Panc1 (cell line): ENCODE results near the gene PANK4. TPM values are rescaled to one million over a fixed set of nuclear protein-coding genes. Genes with fewer than 3 reads are reported as not detected.

Source experiments
- ATAC-seq: fragments of 200-7000 bp; cut with Tn5 transposase; 2 replicates; pipeline ENCODE4 v1.9.1; 2020; ENCODE audit warnings: mild to moderate bottlenecking, moderate library complexity
- BruUV-seq: library from RNA; stranded (reverse); fragments of 400-500 nt; replicated peaks from 2 replicates; lab custom pipeline; 2021; lab: Mats Ljungman, UMichigan
- CTCF ChIA-PET: fragments of 300-600 bp; sonication (Branson Sonifier 250); formaldehyde crosslinking; loops from one replicate; lab custom pipeline; 2022; ENCODE audit warnings: antibody characterized with exemption; lab: Charles Lee
- POLR2A ChIA-PET: fragments of 300-600 bp; sonication (Branson Sonifier 250); formaldehyde crosslinking; loops from one replicate; lab custom pipeline; 2022; ENCODE audit warnings: antibody characterized with exemption; lab: Charles Lee
- DNase-seq: peaks from one replicate; pipeline ENCODE4 v3.0.0-alpha.2; 2010; ENCODE audit warnings: low read depth, low spot score
- H3K27ac ChIP-seq: 2 replicates; pipeline ENCODE4 v1.5.1; 2011; ENCODE audit warnings: mild to moderate bottlenecking, low read length, inconsistent platforms
- H3K27me3 ChIP-seq: fragments of 200-500 bp; sonication (Bioruptor generic); 2 replicates; pipeline ENCODE4 v1.6.0; 2014; ENCODE audit warnings: low read length, inconsistent platforms; ENCODE audit not compliant: control insufficient read depth, insufficient read depth
- H3K36me3 ChIP-seq: fragments of 200-500 bp; sonication (Bioruptor generic); 2 replicates; pipeline ENCODE4 v1.5.1; 2014; ENCODE audit warnings: inconsistent platforms, mild to moderate bottlenecking, low read length, moderate library complexity; ENCODE audit not compliant: control insufficient read depth, insufficient read depth
- H3K4me1 ChIP-seq: 2 replicates; pipeline ENCODE4 v1.5.1; 2011; ENCODE audit warnings: inconsistent platforms, mild to moderate bottlenecking, low read length, moderate library complexity; ENCODE audit not compliant: control insufficient read depth, insufficient read depth
- H3K4me3 ChIP-seq, 2 experiments: 2 replicates each; pipeline ENCODE4 v1.5.1; 2011 to 2012; ENCODE audit warnings: low read depth in 2 of 2, low read length in 2 of 2, mild to moderate bottlenecking in 2 of 2, inconsistent platforms in 1 of 2, moderate library complexity in 1 of 2
- H3K9me3 ChIP-seq: fragments of 200-500 bp; sonication (Bioruptor generic); 2 replicates; pipeline ENCODE4 v1.5.1; 2014; ENCODE audit warnings: low read depth, mild to moderate bottlenecking, inconsistent platforms, low read length, moderate library complexity; ENCODE audit not compliant: control insufficient read depth, insufficient read depth
- CTCF ChIP-seq: fragments of 450-650 bp; IDR thresholded peaks from 2 replicates; pipeline ENCODE4 v1.5.1; 2017; ENCODE audit warnings: mild to moderate bottlenecking
- POLR2AphosphoS5 ChIP-seq: IDR thresholded peaks from 2 replicates; pipeline ENCODE4 v1.6.1; 2012; ENCODE audit warnings: mild to moderate bottlenecking, low read depth, low read length, moderate library complexity
- REST ChIP-seq, 2 experiments: IDR thresholded peaks; 2 replicates each; pipeline ENCODE4 v1.6.1; 2011 to 2012; ENCODE audit warnings: low read depth in 2 of 2, control low read depth in 1 of 2, low read length in 1 of 2, mild to moderate bottlenecking in 1 of 2, moderate library complexity in 1 of 2; ENCODE audit not compliant: insufficient read depth in 1 of 2
- SIN3A ChIP-seq: IDR thresholded peaks from 2 replicates; pipeline ENCODE4 v1.6.1; 2012; ENCODE audit warnings: low read depth, mild to moderate bottlenecking, low read length, moderate library complexity, borderline replicate concordance; ENCODE audit not compliant: insufficient read depth
- TCF7L2 ChIP-seq: IDR thresholded peaks from 2 replicates; pipeline ENCODE4 v1.6.1; 2011; ENCODE audit warnings: mild to moderate bottlenecking, low read depth, low read length, inconsistent platforms
- in situ Hi-C: cut with HindIII; loops from 2 replicates; pipeline ENCODE4 v1.10.0; 2016; ENCODE audit warnings: low sequenced_read_pairs, low pct_unique_long_range_greater_than_20kb
- intact Hi-C: fragments of 100-400 bp; cut with micrococcal nuclease; formaldehyde crosslinking; loops from one replicate; pipeline ENCODE4 v1.10.0; 2022; ENCODE audit not compliant: unreplicated experiment
- total RNA-seq: library from RNA; stranded (reverse); gene quantifications from one replicate; pipeline ENCODE4 v1.2.1, GENCODE V29; 2021; ENCODE audit not compliant: unreplicated experiment

PANK4 gene
- total RNA-seq, 1 experiment from 2014 or later = 35.9 TPM

GRCh38 chr1:2515763-2516080 lies 10.7 kb downstream of the PANK4 start:
- no peak overlapping the region for H3K4me3 ChIP-seq
- ChIA-PET POLR2A (interaction anchor here (0.7 kb wide), 1 partner anchor 16 kb away, joined by 4 read pairs; no protein-coding TSS in a partner anchor), CTCF (no interaction called here)
- in situ Hi-C loops (no loop called here), intact Hi-C loops (no loop called here)
- no TSS peak for BruUV-seq
- no peaks in the 10 kb centered on the region for H3K27me3 ChIP-seq
- no peaks in the 10 kb centered on the region for H3K9me3 ChIP-seq
- peaks cover 3% of the 10 kb centered on the region for H3K36me3 ChIP-seq
- H3K27ac ChIP-seq = no peak overlapping the region
- no peak for DNase-seq
- no peak for TF ChIP-seq SIN3A
- no peak for ATAC-seq
- no peaks in the 10 kb centered on the region for H3K4me1 ChIP-seq

GRCh38 chr1:2514863-2515762 lies 11.3 kb downstream of the PANK4 start:
- ChIA-PET POLR2A (interaction anchor here (0.7 kb wide), 1 partner anchor 16 kb away, joined by 4 read pairs; no protein-coding TSS in a partner anchor), CTCF (no interaction called here)
- TF ChIP-seq CTCF (no peak; the same call in 1 of the 2 replicates), TCF7L2 (no peak), SIN3A (no peak), POLR2AphosphoS5 (no peak), REST (IDR thresholded peaks at IDR 0.05; ENCODE audit: insufficient read depth in 1 of 2, low read depth in 2 of 2, low read length in 1 of 2) (no peak)
- intact Hi-C loops (no loop called here), in situ Hi-C loops (no loop called here)
- Histone ChIP-seq H3K9me3 (no peaks in the 10 kb centered on the region), H3K27me3 (no peaks in the 10 kb centered on the region), H3K4me1 (no peaks in the 10 kb centered on the region), H3K27ac (no peak overlapping the region), H3K4me3 (no peak overlapping the region), H3K36me3 (peaks cover 3% of the 10 kb centered on the region)
- ATAC-seq = no peak
- no peak for DNase-seq
- BruUV-seq = TSS peak; percentile 59
